Testis (tissue), 3 donors: Measurements from ENCODE around the gene LONRF2. TPM values are rescaled to one million over a fixed set of nuclear protein-coding genes. Genes with fewer than 3 reads are reported as not detected.

Source experiments
- DNase-seq: peaks from one replicate; pipeline ENCODE4 v3.0.0-alpha.2; 2019
- H3K27ac ChIP-seq, 2 donors: fragments of 200-600 bp; sonication (generic); one replicate each; pipeline ENCODE4 v1.5.1; 2019
- H3K27me3 ChIP-seq: fragments of 200-600 bp; sonication (generic); one replicate; pipeline ENCODE4 v1.5.1; 2019
- H3K36me3 ChIP-seq: fragments of 200-600 bp; sonication (generic); one replicate; pipeline ENCODE4 v1.5.1; 2017; ENCODE audit warnings: low read depth; ENCODE audit errors: missing control alignments
- H3K4me1 ChIP-seq: fragments of 200-600 bp; sonication (generic); one replicate; pipeline ENCODE4 v1.5.1; 2019
- H3K4me3 ChIP-seq, 2 donors: fragments of 200-600 bp; sonication (generic); one replicate each; pipeline ENCODE4 v1.5.1; 2017 to 2019
- H3K9me3 ChIP-seq: fragments of 200-600 bp; sonication (generic); one replicate; pipeline ENCODE4 v1.5.1; 2017
- CTCF ChIP-seq, 3 experiments: fragments of 450-650 bp in 2 of 3; fragments of 200-600 bp in 1 of 3; sonication (generic) in 1 of 3; IDR thresholded peaks; one replicate each; pipeline ENCODE4 v1.5.1; 2016 to 2019; ENCODE audit warnings: antibody characterized with exemption in 3 of 3, mild to moderate bottlenecking in 2 of 3, moderate library complexity in 1 of 3
- POLR2A ChIP-seq: fragments of 450-650 bp; IDR thresholded peaks from one replicate; pipeline ENCODE4 v1.6.1; 2017; ENCODE audit warnings: antibody characterized with exemption, mild to moderate bottlenecking, moderate library complexity
- WGBS, 2 donors: methylation state at CpG; one replicate each; pipeline ENCODE4 v1.1.5; 2018; 5-methylcytosine and 5-hydroxymethylcytosine counted together
- intact Hi-C: fragments of 100-400 bp; cut with DNase I; formaldehyde crosslinking; loops from one replicate; pipeline ENCODE4 v1.15.1; 2023; ENCODE audit warnings: low total_unique reads
- polyA plus RNA-seq: library from polyadenylated mRNA; stranded (reverse); fragments of 350-450 nt; fragmentation: Illumina TruSeq; extraction: RNeasy Lipid Tissue Mini Kit (QIAGEN cat#74804); gene quantifications from one replicate; pipeline ENCODE4 v1.2.3, GENCODE V29; 2014; ENCODE audit warnings: low read depth, low replicate concordance; ENCODE audit not compliant: insufficient read depth
- total RNA-seq, 2 donors: library from RNA; depleted of rRNA; stranded (reverse); fragments of >200 nt; gene quantifications; one replicate each; pipeline ENCODE4 v1.2.3, GENCODE V29; 2016

LONRF2 gene
- total and polyA plus RNA-seq, 3 donors from 2014 or later, result 6.5 to 17.7 (median 16.1) TPM

GRCh38 chr2:100294162-100294497 is 28.2 kb downstream of the LONRF2 start:
- Histone ChIP-seq H3K4me3 (no peak overlapping the region), H3K27me3 (no peaks in the 10 kb centered on the region), H3K9me3 (no peaks in the 10 kb centered on the region), H3K36me3 (no peaks in the 10 kb centered on the region), H3K27ac (peak overlapping the region in 1 of 2 donors; percentile 30), H3K4me1 (peaks cover 23% of the 10 kb centered on the region)
- DNase-seq, result peak; percentile 44
- TF ChIP-seq POLR2A (no peak), CTCF (IDR thresholded peaks at IDR 0.05) (no peak)
- WGBS, 2 donors, result 73 to 85% methylated on average over 9 of the region's 9 CpGs
- intact Hi-C loops, result no loop called here

- Histone ChIP-seq H3K4me3 (no peak overlapping the region), H3K27me3 (no peaks in the 10 kb centered on the region), H3K36me3 (no peaks in the 10 kb centered on the region), H3K27ac (peak overlapping the region; percentile 25 to 30), H3K9me3 (no peaks in the 10 kb centered on the region), H3K4me1 (peaks cover 23% of the 10 kb centered on the region)
- intact Hi-C loops, result no loop called here
- DNase-seq, result no peak
- 83 to 88% methylated on average over 9 of the region's 9 CpGs for WGBS, 2 donors
- TF ChIP-seq POLR2A (no peak), CTCF (IDR thresholded peaks at IDR 0.05) (no peak)
These were observed 28.8 kb downstream of the LONRF2 start for GRCh38 chr2:100293341-100294161.

GRCh38 chr2:100292022-100292580 is 30.2 kb downstream of the LONRF2 start:
- intact Hi-C loops, result no loop called here
- H3K9me3 ChIP-seq, result no peaks in the 10 kb centered on the region
- DNase-seq, result peak; percentile 85
- TF ChIP-seq POLR2A, result no peak
- TF ChIP-seq CTCF (IDR thresholded peaks at IDR 0.05), result no peak
- WGBS, 2 donors, result 35 to 53% methylated on average over 4 of the region's 4 CpGs
- H3K36me3 ChIP-seq, result no peaks in the 10 kb centered on the region
- peak overlapping the region; percentile 52 to 72 for H3K27ac ChIP-seq
- H3K27me3 ChIP-seq, result no peaks in the 10 kb centered on the region
- peaks cover 23% of the 10 kb centered on the region for H3K4me1 ChIP-seq
- no peak overlapping the region for H3K4me3 ChIP-seq

GRCh38 chr2:100291152-100291970 is 30.9 kb downstream of the LONRF2 start:
- H3K4me3 ChIP-seq, result no peak overlapping the region
- no peaks in the 10 kb centered on the region for H3K27me3 ChIP-seq
- H3K9me3 ChIP-seq, result no peaks in the 10 kb centered on the region
- H3K4me1 ChIP-seq, result peaks cover 23% of the 10 kb centered on the region
- peak overlapping the region; percentile 52 to 72 for H3K27ac ChIP-seq
- peak; percentile 92 for DNase-seq
- H3K36me3 ChIP-seq, result no peaks in the 10 kb centered on the region
- WGBS, 2 donors, result 60 to 62% methylated on average over 13 of the region's 13 CpGs
- no peak for TF ChIP-seq POLR2A
- TF ChIP-seq CTCF (IDR thresholded peaks at IDR 0.05), result no peak
- intact Hi-C loops, result no loop called here
